Measurements from ENCODE around the gene LGALS12. TPM values are rescaled to one million over a fixed set of nuclear protein-coding genes. Genes with fewer than 3 reads are reported as not detected.
"Not testable (repeated sequence)": the region's sequence is repeated elsewhere in the genome, so short reads cannot be mapped to it uniquely, and the experiment has no call there.

LGALS12 gene
- total RNA-seq, 1 donor from 2014 or later = not detected

- Histone ChIP-seq H2AFZ (ENCODE audit: low read depth, low read length) (peak overlapping the region; percentile 67), H3K9me3 (ENCODE audit: insufficient read depth, low read depth, low read length) (no peaks in the 10 kb centered on the region), H4K20me1 (ENCODE audit: insufficient read depth, low read length) (no peaks in the 10 kb centered on the region), H3K4me3 (ENCODE audit: insufficient read depth, low read depth, low read length) (peak overlapping the region; percentile 38), H3K36me3 (ENCODE audit: insufficient read depth, low read length) (no peaks in the 10 kb centered on the region), H3K4me2 (ENCODE audit: low read length) (peak overlapping the region; percentile 80), H3K27me3 (ENCODE audit: insufficient read depth, low read length) (no peaks in the 10 kb centered on the region), H3K27ac (ENCODE audit: low read depth, low read length) (no peak overlapping the region), H3K9ac (ENCODE audit: low read length) (peak overlapping the region; percentile 32), H3K4me1 (ENCODE audit: insufficient read depth, low read length) (peaks cover 19% of the 10 kb centered on the region), H3K79me2 (ENCODE audit: insufficient read depth, low read length) (no peaks in the 10 kb centered on the region)
- Mint-ChIP-seq H3K36me3 (ENCODE audit: low read depth, unreplicated experiment) (no peaks in the 10 kb centered on the region), H3K27ac (ENCODE audit: unreplicated experiment) (no peak overlapping the region), H3K27me3 (ENCODE audit: low read depth, unreplicated experiment) (peaks cover 4% of the 10 kb centered on the region), H3K9me3 (ENCODE audit: unreplicated experiment) (no peaks in the 10 kb centered on the region), H3K4me1 (ENCODE audit: low read depth, unreplicated experiment) (peaks cover 11% of the 10 kb centered on the region), H3K4me3 (ENCODE audit: unreplicated experiment) (no peak overlapping the region)
- TF ChIP-seq CTCF (IDR thresholded peaks at IDR 0.05; ENCODE audit: insufficient read depth, low read depth, low read length) (no peak), EZH2 (IDR thresholded peaks at IDR 0.05; ENCODE audit: insufficient read depth, low read length) (no peak)
- peak; percentile 96 for DNase-seq (ENCODE audit: low read depth)
- FAIRE-seq = no peak
Measured at GRCh38 chr11:63537293-63538101, 31.6 kb downstream of the LGALS12 start.

DNA sequence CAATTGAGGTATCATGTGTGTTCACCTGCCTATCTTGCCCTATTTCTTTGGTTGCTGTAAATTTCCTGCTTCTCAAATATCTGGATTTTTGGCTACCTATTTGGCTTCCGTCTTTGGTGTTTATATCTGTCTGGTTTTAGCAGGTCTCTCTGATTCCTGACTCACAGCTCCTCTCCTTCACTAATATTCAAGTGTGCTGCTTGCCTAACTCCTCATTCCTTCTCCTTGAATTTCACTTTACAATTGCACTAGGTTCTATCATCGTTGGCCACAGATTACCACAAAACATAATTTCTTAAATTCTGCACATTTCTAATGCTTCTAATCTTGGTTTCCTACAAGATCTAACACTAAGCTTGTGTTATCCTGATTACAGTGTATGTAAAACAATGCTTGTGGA, 36.6 kb downstream of the LGALS12 start:
- H3K4me1 Mint-ChIP-seq (ENCODE audit: low read depth, unreplicated experiment); H3K4me3 ChIP-seq (ENCODE audit: insufficient read depth, low read depth, low read length); H3K36me3 ChIP-seq (ENCODE audit: insufficient read depth, low read length); H3K9me3 Mint-ChIP-seq (ENCODE audit: unreplicated experiment); H3K27ac Mint-ChIP-seq (ENCODE audit: unreplicated experiment); H3K79me2 ChIP-seq (ENCODE audit: insufficient read depth, low read length); H3K4me3 Mint-ChIP-seq (ENCODE audit: unreplicated experiment); H2AFZ ChIP-seq (ENCODE audit: low read depth, low read length); H3K4me2 ChIP-seq (ENCODE audit: low read length); H3K27ac ChIP-seq (ENCODE audit: low read depth, low read length); H3K27me3 Mint-ChIP-seq (ENCODE audit: low read depth, unreplicated experiment); H3K36me3 Mint-ChIP-seq (ENCODE audit: low read depth, unreplicated experiment); H3K9me3 ChIP-seq (ENCODE audit: insufficient read depth, low read depth, low read length); H3K27me3 ChIP-seq (ENCODE audit: insufficient read depth, low read length); H4K20me1 ChIP-seq (ENCODE audit: insufficient read depth, low read length); H3K9ac ChIP-seq (ENCODE audit: low read length); FAIRE-seq; H3K4me1 ChIP-seq (ENCODE audit: insufficient read depth, low read length): not testable (repeated sequence)
- DNase-seq (ENCODE audit: low read depth) = peak; percentile 37

GRCh38 chr11:63543711-63544110, 37.8 kb downstream of the LGALS12 start:
- Mint-ChIP-seq H3K36me3 (ENCODE audit: low read depth, unreplicated experiment) (no peaks in the 10 kb centered on the region), H3K27me3 (ENCODE audit: low read depth, unreplicated experiment) (peaks cover 2% of the 10 kb centered on the region), H3K27ac (ENCODE audit: unreplicated experiment) (no peak overlapping the region), H3K4me3 (ENCODE audit: unreplicated experiment) (no peak overlapping the region), H3K9me3 (ENCODE audit: unreplicated experiment) (peaks cover 2% of the 10 kb centered on the region), H3K4me1 (ENCODE audit: low read depth, unreplicated experiment) (no peaks in the 10 kb centered on the region)
- no peak for TF ChIP-seq CTCF (IDR thresholded peaks at IDR 0.05; ENCODE audit: insufficient read depth, low read depth, low read length)
- TF ChIP-seq EZH2 (IDR thresholded peaks at IDR 0.05; ENCODE audit: insufficient read depth, low read length) = no peak
- FAIRE-seq (no peak), DNase-seq (ENCODE audit: low read depth) (no peak)
- Histone ChIP-seq H3K9ac (ENCODE audit: low read length) (no peak overlapping the region), H3K4me2 (ENCODE audit: low read length) (no peak overlapping the region), H3K79me2 (ENCODE audit: insufficient read depth, low read length) (no peaks in the 10 kb centered on the region), H2AFZ (ENCODE audit: low read depth, low read length) (no peak overlapping the region), H3K4me3 (ENCODE audit: insufficient read depth, low read depth, low read length) (no peak overlapping the region), H3K27ac (ENCODE audit: low read depth, low read length) (no peak overlapping the region), H3K9me3 (ENCODE audit: insufficient read depth, low read depth, low read length) (no peaks in the 10 kb centered on the region), H3K27me3 (ENCODE audit: insufficient read depth, low read length) (no peaks in the 10 kb centered on the region), H4K20me1 (ENCODE audit: insufficient read depth, low read length) (no peaks in the 10 kb centered on the region), H3K36me3 (ENCODE audit: insufficient read depth, low read length) (no peaks in the 10 kb centered on the region), H3K4me1 (ENCODE audit: insufficient read depth, low read length) (no peaks in the 10 kb centered on the region)

Measured in astrocyte (in vitro differentiated cells and primary cell).